ENCODE data around the gene ANTXR2.

ANTXR2 gene

GRCh38 chr4:80091688-80092087 lies 18.7 kb upstream of the ANTXR2 start:
- no peak for DNase-seq

- no peak for DNase-seq
Measured at GRCh38 chr4:80091184-80091583, 18.2 kb upstream of the ANTXR2 start.

GRCh38 chr4:80090090-80090489 lies 17.1 kb upstream of the ANTXR2 start:
- DNase-seq, result no peak

- no peak for DNase-seq
Measured at GRCh38 chr4:80088471-80088870, 15.4 kb upstream of the ANTXR2 start.

- DNase-seq, result no peak
Measured at GRCh38 chr4:80086296-80086695, 13.3 kb upstream of the ANTXR2 start.

- no peak for DNase-seq
Measured at GRCh38 chr4:80085081-80085480, 12.1 kb upstream of the ANTXR2 start.

GRCh38 chr4:80082693-80083092 lies 9.7 kb upstream of the ANTXR2 start:
- DNase-seq, result no peak

- no peak for DNase-seq
Measured at GRCh38 chr4:80081566-80081965, 8.5 kb upstream of the ANTXR2 start.

GRCh38 chr4:80079255-80079923 lies 6.4 kb upstream of the ANTXR2 start:
- no peak for DNase-seq

GRCh38 chr4:80078346-80079092 lies 5.5 kb upstream of the ANTXR2 start:
- no peak for DNase-seq

GRCh38 chr4:80077639-80078038 lies 4.6 kb upstream of the ANTXR2 start:
- no peak for DNase-seq

GRCh38 chr4:80076681-80077080 lies 3.7 kb upstream of the ANTXR2 start:
- DNase-seq, result no peak

- no peak for DNase-seq
Measured at GRCh38 chr4:80075995-80076675, 3.1 kb upstream of the ANTXR2 start.

GRCh38 chr4:80074651-80075050 lies 1.6 kb upstream of the ANTXR2 start:
- DNase-seq, result no peak

GRCh38 chr4:80074069-80074468 lies 1.0 kb upstream of the ANTXR2 start:
- no peak for DNase-seq

GRCh38 chr4:80073473-80074008 lies 512 bp upstream of the ANTXR2 start:
- no peak for DNase-seq

GRCh38 chr4:80072228-80072743 lies 743 bp downstream of the ANTXR2 start:
- no peak for DNase-seq

- DNase-seq, result no peak
Measured at GRCh38 chr4:80071604-80072227, 1.3 kb downstream of the ANTXR2 start.

GRCh38 chr4:80070880-80071603 lies 2.0 kb downstream of the ANTXR2 start:
- DNase-seq, result no peak

- no peak for DNase-seq
Measured at GRCh38 chr4:80069837-80070731, 2.9 kb downstream of the ANTXR2 start.

- no peak for DNase-seq
Measured at GRCh38 chr4:80069108-80069836, 3.8 kb downstream of the ANTXR2 start.

Measured in DMS79 (cell line).